Thymus (tissue), 11 donors: ENCODE data around the gene ZW10. TPM values are rescaled to one million over a fixed set of nuclear protein-coding genes. Genes with fewer than 3 reads are reported as not detected.
"Not testable (repeated sequence)": the region's sequence is repeated elsewhere in the genome, so short reads cannot be mapped to it uniquely, and the experiment has no call there.

Experiments used
- DNase-seq, 9 donors: peaks; one replicate each; pipeline ENCODE4 v3.0.0-alpha.2; 2013; ENCODE audit warnings: low spot score in 9 of 9, low read depth in 6 of 9, missing footprints in 1 of 9
- H3K27ac ChIP-seq, 2 donors: one replicate each; pipeline ENCODE4 v1.5.1; 2013; ENCODE audit warnings: control low read depth in 1 of 2, low read depth in 1 of 2, low read length in 1 of 2, mild to moderate bottlenecking in 1 of 2, moderate library complexity in 1 of 2
- H3K27me3 ChIP-seq, 2 donors: one replicate each; pipeline ENCODE4 v1.5.1; 2013; ENCODE audit warnings: low read length in 1 of 2; ENCODE audit not compliant: control insufficient read depth in 2 of 2, insufficient read depth in 1 of 2
- H3K36me3 ChIP-seq, 2 donors: one replicate each; pipeline ENCODE4 v1.5.1; 2013; ENCODE audit warnings: low read length in 1 of 2, mild to moderate bottlenecking in 1 of 2, moderate library complexity in 1 of 2; ENCODE audit not compliant: control insufficient read depth in 2 of 2, insufficient read depth in 2 of 2
- H3K4me1 ChIP-seq, 2 donors: one replicate each; pipeline ENCODE4 v1.5.1; 2013; ENCODE audit warnings: low read length in 2 of 2; ENCODE audit not compliant: control insufficient read depth in 2 of 2, insufficient read depth in 2 of 2
- H3K4me3 ChIP-seq, 2 donors: one replicate each; pipeline ENCODE4 v1.5.1; 2013; ENCODE audit warnings: low read length in 2 of 2, control low read depth in 1 of 2, mild to moderate bottlenecking in 1 of 2
- H3K9me3 ChIP-seq, 2 donors: one replicate each; pipeline ENCODE4 v1.5.1; 2013; ENCODE audit warnings: low read length in 1 of 2, mild to moderate bottlenecking in 1 of 2; ENCODE audit not compliant: control insufficient read depth in 2 of 2, insufficient read depth in 1 of 2
- WGBS: extraction: QIAGEN DNeasy Blood & Tissue Kit; methylation state at CpG from one replicate; pipeline ENCODE4 v1.1.7; 2013; 5-methylcytosine and 5-hydroxymethylcytosine counted together
- polyA plus RNA-seq: library from polyadenylated mRNA; stranded (reverse); fragments of 200-250 nt; gene quantifications from one replicate; pipeline ENCODE4 v1.2.3, GENCODE V29; 2013
- total RNA-seq: library from RNA; stranded (reverse); fragments of 120-200 nt; gene quantifications from one replicate; pipeline ENCODE4 v1.2.4, GENCODE V29; 2013
- donor health status: healthy.

ZW10 gene
- total and polyA plus RNA-seq, 2 donors, result 6.0 to 18.8 TPM

- no peak for DNase-seq
- 79% methylated on average over 3 of the region's 3 CpGs for WGBS
- Histone ChIP-seq H3K9me3 (no peaks in the 10 kb centered on the region), H3K4me1 (peaks cover 4 to 6% of the 10 kb centered on the region in 2 donors), H3K27me3 (no peaks in the 10 kb centered on the region), H3K27ac (no peak overlapping the region), H3K36me3 (peaks cover 13 to 17% of the 10 kb centered on the region in 2 donors), H3K4me3 (no peak overlapping the region)
Observed at GRCh38 chr11:113771964-113772363, 1.5 kb downstream of the ZW10 start.

GRCh38 chr11:113764527-113765219, 8.8 kb downstream of the ZW10 start:
- H3K27ac ChIP-seq, result no peak overlapping the region
- H3K36me3 ChIP-seq, result peaks cover 25 to 36% of the 10 kb centered on the region in 2 donors
- H3K4me1 ChIP-seq, result no peaks in the 10 kb centered on the region
- H3K4me3 ChIP-seq, result no peak overlapping the region
- no peak for DNase-seq
- no peaks in the 10 kb centered on the region for H3K9me3 ChIP-seq
- WGBS, result 86% methylated on average over 2 of the region's 2 CpGs
- H3K27me3 ChIP-seq, result no peaks in the 10 kb centered on the region

- peaks cover 24 to 43% of the 10 kb centered on the region in 2 donors for H3K36me3 ChIP-seq
- H3K27me3 ChIP-seq, H3K9me3 ChIP-seq, H3K27ac ChIP-seq, H3K4me1 ChIP-seq, DNase-seq, H3K4me3 ChIP-seq: not testable (repeated sequence)
- WGBS, result 97% methylated on average over 2 of the region's 2 CpGs
Observed at GRCh38 chr11:113763040-113763439, 10.5 kb downstream of the ZW10 start.

GRCh38 chr11:113760241-113760640, 13.3 kb downstream of the ZW10 start:
- H3K4me3 ChIP-seq, result no peak overlapping the region
- no peaks in the 10 kb centered on the region for H3K9me3 ChIP-seq
- H3K27ac ChIP-seq, result no peak overlapping the region
- no peak for DNase-seq
- no peaks in the 10 kb centered on the region for H3K27me3 ChIP-seq
- no peaks in the 10 kb centered on the region for H3K4me1 ChIP-seq
- H3K36me3 ChIP-seq, result peaks cover 24 to 43% of the 10 kb centered on the region in 2 donors
- over 99% methylated on average over 3 of the region's 3 CpGs for WGBS

GRCh38 chr11:113752932-113753331, 20.6 kb downstream of the ZW10 start:
- no peaks in the 10 kb centered on the region for H3K4me1 ChIP-seq
- no peak for DNase-seq
- H3K27me3 ChIP-seq, result no peaks in the 10 kb centered on the region
- peaks cover 14 to 26% of the 10 kb centered on the region in 2 donors for H3K36me3 ChIP-seq
- H3K4me3 ChIP-seq, result no peak overlapping the region
- 99% methylated on average over 3 of the region's 3 CpGs for WGBS
- no peaks in the 10 kb centered on the region for H3K9me3 ChIP-seq
- no peak overlapping the region for H3K27ac ChIP-seq

- Histone ChIP-seq H3K4me3 (no peak overlapping the region), H3K9me3 (no peaks in the 10 kb centered on the region), H3K27ac (no peak overlapping the region), H3K36me3 (peaks cover 32 to 47% of the 10 kb centered on the region in 2 donors), H3K27me3 (no peaks in the 10 kb centered on the region), H3K4me1 (no peaks in the 10 kb centered on the region)
- no peak for DNase-seq
- 98% methylated on average over 1 of the region's 1 CpG for WGBS
Observed at GRCh38 chr11:113736323-113736722, 37.2 kb downstream of the ZW10 start.

- Histone ChIP-seq H3K36me3 (peaks cover 18 to 27% of the 10 kb centered on the region in 2 donors), H3K4me3 (no peak overlapping the region), H3K4me1 (no peaks in the 10 kb centered on the region), H3K27ac (no peak overlapping the region), H3K27me3 (no peaks in the 10 kb centered on the region), H3K9me3 (no peaks in the 10 kb centered on the region)
- 98% methylated on average over 5 of the region's 5 CpGs for WGBS
- no peak for DNase-seq
Observed at GRCh38 chr11:113732092-113732491, 41.4 kb downstream of the ZW10 start.

- WGBS, result 91% methylated on average over 4 of the region's 4 CpGs
- Histone ChIP-seq H3K27me3 (no peaks in the 10 kb centered on the region), H3K4me3 (no peak overlapping the region), H3K27ac (no peak overlapping the region), H3K4me1 (no peaks in the 10 kb centered on the region), H3K9me3 (no peaks in the 10 kb centered on the region), H3K36me3 (peaks cover 12 to 19% of the 10 kb centered on the region in 2 donors)
- no peak for DNase-seq
Observed at GRCh38 chr11:113730887-113731726, 42.4 kb downstream of the ZW10 start.

GRCh38 chr11:113729456-113729855, 44.0 kb downstream of the ZW10 start:
- no peaks in the 10 kb centered on the region for H3K4me1 ChIP-seq
- no peak overlapping the region for H3K27ac ChIP-seq
- WGBS, result 87% methylated on average over 5 of the region's 5 CpGs
- DNase-seq, result no peak
- no peaks in the 10 kb centered on the region for H3K27me3 ChIP-seq
- H3K9me3 ChIP-seq, result no peaks in the 10 kb centered on the region
- no peak overlapping the region for H3K4me3 ChIP-seq
- H3K36me3 ChIP-seq, result peaks cover 7 to 11% of the 10 kb centered on the region in 2 donors
